GM18861 (cell line): ENCODE measurements around the gene MYO16.
A peak's percentile ranks its signal among the peaks of the same experiment; 100 is the strongest.

ENCODE experiments used
- ATAC-seq: cut with Tn5 transposase; IDR thresholded peaks from one replicate; pipeline ENCODE4 v1.9.1; 2021; ENCODE audit not compliant: unreplicated experiment

MYO16 gene

DNA sequence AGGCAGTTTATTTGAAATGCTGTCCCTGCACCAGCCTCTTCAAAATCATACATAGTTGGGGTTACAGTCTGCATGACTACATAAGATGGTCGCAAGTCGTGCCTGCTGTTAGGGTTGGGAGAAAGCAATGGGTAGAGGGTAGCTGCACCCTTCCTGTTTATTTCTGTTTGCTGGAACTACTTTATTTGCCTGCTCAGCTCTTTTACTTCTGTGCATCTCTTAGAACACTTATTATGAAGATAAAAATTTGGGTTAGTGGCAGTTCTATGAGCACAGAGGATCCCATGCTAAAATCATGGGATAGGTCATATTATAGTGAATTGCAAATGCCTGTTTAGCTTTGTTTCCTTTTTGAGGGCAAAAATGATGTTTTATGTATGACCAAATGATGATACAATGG is 160.1 kb downstream of the MYO16 start:
- ATAC-seq = no peak

DNA sequence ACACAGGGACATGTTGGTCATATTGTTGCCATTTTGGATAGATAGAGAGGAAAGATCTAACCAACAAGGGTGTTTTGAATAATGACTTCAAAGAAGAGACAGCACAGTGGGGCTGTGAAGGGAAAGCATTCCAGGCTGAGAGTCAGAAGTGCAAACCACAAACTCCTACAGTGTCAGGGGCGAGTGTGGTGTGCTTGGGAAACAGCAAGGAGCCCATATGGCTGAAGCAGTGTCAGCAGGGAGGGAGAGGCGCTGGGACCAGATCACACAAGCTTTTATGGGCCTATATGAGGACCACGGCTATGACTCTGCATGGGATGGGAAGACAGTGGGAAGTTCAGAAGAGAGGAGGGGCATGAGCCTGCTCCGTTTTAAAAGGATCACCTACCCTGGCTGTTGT is 166.4 kb downstream of the MYO16 start:
- ATAC-seq = no peak

DNA sequence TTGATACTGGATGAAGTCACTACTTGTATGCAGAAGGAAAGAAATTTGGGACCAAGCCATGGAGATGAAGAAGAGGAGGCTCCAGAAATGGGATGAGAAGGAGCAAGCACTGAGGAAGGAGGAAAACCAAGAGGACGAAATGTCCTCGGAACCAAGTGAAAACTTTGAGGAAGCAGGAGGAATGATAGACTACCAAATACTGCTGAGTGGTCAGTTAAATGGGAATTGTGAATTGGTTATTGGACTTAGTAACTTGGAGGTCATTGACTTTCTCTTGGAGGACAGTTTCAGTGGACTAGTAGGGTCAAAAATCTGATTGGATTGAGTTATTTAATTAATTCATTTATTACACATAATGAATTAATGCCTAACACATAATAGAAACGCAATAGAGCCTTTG is 167.9 kb downstream of the MYO16 start:
- ATAC-seq = no peak

DNA sequence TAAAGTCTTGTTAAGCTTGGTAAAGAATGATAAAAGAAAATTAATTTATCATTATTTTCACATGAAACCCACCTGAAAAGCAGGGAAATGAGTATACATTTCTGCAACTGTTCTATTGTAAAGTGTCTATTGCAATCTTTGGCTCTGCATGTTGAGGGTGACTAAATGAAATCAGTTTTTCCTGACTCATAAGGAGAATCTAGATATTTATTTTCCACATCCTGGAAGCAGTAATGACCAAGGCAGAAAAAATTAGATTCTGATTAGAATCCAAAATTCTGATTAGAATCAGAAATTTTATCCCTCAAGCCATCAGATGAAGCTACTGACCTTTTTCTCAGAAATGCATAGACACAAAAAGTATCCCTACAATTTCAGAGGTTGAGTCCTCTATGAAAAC is 178.4 kb downstream of the MYO16 start:
- ATAC-seq = no peak

DNA sequence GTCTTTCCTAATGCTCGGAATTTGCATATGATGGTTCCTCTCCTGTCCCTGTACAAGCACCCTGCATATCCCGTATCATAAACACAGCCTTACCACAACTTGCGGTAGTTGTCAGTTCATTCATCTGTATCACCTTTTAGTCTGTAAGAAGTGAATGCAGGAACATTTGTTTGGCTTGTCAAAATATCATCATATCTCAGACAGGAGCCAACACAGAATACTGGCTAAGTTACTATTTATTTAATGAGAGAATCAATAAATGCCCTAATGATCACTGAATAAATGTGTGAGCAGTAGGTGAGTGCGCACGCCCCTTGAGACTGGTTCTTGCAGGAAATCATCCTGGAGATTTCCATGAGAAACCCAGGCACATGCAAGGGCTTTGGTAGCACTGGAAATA is 182.8 kb downstream of the MYO16 start:
- ATAC-seq = no peak

DNA sequence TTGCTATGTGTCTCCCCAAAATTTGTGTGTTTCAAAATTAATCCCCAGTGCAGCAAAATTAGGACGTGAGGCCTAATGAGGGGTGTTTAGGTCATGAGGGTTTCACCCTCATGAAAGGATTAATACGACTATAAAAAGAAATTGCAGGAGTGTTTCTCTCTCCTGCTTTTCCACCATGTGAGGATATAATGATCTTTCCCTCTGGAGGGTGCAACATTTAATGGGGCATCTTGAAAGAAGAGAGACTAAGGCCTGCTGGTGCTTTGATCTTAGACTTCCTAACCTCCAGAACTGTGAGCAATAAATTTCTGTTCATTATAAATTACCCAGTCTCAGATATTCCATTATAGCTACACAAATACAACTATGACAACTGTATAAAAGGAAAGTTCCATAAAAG is 183.2 kb downstream of the MYO16 start:
- ATAC-seq = no peak

DNA sequence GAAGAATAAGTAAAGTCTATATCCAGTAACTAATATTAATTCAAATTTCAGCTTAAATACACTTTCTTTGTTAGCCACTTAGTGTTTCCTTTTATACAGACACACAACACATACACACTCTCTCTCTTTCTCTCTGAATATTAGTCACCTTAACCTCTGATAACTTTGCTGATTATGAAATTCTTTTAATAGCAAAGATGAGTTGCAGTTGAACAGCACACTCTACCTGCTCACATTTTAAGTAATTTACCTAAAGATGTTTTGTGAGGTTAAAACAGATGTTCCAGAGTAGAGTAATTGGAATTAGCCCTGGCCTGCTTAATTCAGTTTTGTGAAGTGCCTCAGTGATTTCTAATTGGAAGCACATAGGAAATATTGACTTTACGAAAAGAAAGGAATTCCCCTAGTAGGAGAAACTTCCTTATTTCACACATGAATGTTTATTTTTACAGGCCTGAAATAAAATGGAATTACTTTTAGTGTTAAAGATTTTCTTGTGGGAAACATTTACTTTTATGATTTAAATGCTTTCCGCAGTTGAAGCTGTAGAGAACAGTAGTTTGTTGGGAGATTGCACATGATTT is 184.3 kb downstream of the MYO16 start:
- ATAC-seq = no peak

DNA sequence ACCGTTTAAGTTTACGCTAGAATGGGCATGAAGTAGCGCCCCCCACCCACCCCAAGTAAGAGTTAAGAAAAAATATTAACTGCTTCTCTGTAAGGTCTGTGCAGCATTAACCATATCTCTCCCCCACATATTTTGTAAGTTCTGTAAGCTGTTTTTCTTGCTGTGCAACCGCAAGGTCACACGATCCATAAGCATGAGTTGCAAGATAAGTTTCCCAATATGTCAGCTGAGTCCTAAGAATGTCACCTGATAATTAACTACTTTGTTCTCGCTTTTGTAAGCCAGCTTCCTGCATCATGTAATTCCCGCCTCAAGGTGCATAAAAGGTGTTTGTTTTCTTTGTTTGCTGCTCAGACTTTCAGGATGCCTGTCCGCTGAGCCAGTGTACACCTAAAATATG is 187.0 kb downstream of the MYO16 start:
- no peak for ATAC-seq

DNA sequence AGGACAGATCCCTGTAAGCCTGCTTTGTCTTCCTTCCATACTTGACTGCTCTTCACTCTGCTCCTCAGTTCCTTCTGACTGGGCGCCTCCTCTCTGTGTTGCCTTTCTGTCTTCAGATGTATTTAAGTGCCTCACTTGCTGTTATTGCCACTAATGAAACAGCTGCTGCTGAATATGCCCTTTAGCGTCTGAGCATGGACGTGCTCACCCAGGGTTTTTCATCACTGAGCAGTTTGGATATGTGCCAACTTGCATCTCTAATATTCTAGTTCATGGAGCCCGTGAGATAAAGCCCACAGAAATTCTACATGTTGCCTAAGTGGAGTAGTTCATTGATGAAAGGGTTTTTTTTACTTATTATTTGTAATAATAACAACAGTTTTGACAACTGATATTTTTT is 198.2 kb downstream of the MYO16 start:
- no peak for ATAC-seq

DNA sequence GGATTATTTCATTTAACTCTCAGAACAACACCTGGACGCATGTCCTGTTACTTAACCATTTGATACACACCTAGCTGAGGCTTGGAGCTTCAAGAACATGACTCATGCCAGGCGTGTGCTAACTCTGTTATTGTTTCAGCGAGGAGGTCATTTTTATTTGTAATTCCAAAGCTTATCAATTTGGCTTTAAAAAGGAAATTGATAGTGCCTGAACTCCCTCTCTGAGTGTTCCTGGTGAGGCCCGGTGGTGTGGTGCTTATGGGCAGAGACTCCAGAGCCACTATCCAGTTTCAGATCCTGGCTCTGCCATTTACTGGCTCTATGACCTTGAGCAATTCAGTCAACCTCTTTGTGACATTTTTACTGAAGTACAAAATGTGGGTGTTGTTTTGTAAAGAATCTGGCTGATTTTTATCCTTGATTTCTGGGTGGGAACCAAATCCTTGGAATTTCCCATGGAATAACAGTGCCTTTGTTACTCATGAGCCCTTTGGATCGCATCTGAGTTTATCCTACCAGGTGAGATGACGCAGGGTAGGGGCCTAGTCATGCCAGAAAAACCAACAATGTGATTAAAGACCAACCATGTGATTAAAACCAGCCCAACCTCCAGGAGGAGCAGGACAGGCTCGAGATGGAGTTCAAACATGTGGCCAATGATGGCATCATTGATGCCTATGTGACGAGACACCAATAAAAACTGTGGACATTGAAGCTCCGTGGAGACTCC is 198.8 kb downstream of the MYO16 start:
- ATAC-seq = no peak

DNA sequence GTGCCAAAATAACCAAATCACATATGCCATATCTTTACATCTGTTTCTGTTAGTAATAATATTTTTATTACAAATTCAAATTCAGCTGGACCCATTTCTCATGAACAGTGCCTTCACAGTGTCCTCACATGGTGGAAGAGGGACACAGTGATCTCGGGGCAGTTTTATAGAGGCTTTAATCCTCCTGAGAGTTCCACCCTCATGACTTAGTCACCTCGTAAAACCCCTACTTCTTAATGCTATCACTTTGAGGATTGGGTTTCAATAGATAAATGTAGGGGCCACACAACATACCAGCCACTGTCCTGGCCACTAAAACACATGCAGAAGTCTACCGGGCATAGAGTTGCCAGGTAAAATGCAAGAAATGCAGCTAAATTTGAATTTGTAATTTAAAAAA is 201.5 kb downstream of the MYO16 start:
- no peak for ATAC-seq

DNA sequence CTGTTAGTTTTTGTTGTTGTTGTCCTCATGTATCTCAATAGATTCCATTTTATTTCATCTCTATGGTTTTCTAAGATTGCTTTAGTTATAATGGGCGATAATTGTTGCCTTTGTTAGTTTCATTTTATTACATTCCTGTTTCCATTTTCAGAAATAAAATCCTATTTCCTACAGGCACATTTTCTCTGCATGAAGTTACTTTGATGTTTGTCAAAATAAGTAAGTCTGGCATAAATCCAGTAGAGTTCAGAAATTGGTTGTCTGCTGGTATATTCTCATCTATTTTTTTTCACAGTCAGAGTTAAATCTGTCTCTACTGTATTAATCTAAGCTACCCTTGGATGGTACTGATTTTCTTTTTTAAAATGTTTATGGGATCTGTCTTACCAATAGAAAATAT is 204.1 kb downstream of the MYO16 start:
- ATAC-seq = no peak

DNA sequence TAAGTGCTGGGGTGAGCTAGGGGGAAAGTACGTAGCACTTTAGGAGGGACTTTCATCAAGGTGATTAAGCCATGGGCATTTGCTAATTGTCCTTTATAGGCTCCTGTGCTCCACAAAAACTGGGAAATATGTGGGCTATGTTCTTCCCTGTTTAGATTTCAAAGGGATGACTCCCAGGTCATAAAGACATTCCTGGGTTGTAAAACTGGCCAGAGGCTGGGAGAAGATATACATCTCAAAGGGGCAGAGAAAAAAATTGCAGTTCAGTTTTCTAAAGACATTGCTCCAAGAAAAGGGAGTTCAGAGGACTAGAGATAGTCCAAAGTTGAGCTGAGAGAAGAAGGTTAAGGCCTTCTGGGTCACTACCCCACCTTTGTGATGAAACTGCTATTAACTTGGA is 204.8 kb downstream of the MYO16 start:
- no peak for ATAC-seq

DNA sequence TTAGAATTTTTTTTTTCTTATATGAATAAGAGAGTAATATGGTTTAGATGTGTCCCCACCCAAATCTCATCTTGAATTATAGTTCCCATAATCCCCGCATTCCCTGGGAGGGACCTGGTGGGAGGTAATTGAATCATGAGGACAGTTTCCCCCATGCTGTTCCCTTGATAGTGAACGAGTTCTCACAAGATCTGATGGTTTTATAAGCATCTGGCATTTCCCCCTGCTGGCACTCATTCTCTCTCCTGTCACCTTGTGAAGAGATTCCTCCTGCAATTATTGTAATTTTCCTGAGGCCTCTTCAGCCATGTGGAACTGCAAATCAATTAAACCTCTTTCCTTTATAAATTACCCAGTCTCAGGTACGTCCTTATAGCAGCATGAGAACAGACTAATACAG is 205.7 kb downstream of the MYO16 start:
- ATAC-seq = no peak

DNA sequence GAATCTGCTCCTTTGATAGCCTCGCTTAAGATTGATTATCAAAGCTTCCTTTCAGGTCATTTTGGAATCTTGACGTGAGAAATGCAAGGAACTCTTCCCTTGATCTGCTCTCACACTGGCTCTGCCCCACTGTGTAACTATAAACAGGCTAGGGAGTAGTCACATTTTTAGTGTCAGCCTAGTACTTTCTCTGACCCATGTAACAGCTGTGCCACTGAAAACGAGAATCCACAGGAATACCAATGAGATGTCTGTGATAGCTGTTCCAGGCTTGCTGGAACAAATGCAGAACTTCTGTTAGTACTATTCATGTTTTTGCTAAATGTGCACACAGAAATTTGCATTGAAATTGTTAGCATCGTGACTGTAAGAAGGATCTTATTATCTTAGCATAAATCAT is 221.3 kb downstream of the MYO16 start:
- ATAC-seq = no peak

DNA sequence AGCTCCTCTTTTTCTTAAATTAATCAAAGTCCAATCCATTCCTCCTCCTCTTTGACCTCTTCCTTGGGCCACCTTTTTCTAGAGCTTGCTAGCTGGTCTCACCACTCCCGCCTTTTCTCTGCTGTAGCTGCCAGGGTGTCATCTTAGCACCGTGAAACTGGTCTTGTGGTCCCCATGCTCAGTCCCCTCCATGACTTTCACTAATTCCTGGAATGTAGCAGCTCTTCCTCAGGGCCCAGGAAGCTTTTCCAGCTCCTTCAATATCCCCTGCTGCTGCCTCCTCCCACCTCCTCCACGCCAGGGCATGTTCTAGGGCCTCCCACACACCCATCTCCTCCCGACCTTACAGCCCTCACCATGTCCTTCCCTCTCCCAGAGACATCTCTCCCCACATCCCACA is 222.2 kb downstream of the MYO16 start:
- no peak for ATAC-seq

DNA sequence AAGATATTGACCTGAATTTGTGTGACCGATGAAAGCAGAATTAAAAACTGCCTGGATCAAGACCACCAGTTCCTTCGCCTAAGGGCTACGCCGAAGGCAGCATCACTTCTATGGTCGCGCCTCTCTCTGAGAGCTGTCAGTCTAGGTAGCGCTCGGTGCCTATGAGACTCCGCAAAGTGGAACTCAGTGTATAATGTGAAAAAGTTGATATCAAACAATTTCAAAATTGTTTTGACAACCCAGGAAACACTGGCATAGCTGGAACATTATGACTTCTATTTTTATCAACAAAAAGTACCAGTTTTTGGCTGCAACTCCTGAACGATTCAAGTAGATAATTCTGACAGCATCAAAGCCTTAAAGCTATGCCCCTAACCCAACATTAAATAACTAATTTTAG is 223.6 kb downstream of the MYO16 start:
- no peak for ATAC-seq

DNA sequence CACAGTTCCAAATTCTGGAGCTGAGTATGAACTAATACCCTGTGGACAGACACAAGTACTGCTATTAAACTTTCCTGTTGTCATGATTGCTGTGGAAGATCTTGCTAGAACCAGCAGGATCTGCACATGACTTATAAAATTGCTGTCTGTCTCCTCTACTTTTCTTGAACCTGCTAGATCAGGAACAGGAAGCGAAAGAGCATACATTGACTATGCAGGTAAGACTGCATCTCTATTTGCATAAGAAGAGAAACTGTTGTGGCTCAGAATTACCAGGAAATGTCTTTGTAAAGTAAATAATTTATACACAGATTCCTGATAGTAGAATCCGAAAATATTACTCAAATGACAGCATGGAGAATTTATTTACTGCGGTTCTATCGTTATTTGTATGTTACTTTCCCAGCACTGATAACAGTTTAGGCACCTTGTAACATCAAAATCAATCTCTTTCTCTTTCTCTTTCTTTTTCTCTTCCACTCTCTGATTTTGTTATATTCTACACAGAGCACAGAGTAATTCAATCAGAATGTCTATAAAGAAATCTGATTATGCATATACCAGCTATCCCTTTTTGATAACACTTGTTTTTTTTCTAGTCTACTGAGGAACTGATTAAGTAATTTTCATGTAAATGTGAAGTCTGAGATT is 226.5 kb downstream of the MYO16 start:
- ATAC-seq = peak; percentile 44

DNA sequence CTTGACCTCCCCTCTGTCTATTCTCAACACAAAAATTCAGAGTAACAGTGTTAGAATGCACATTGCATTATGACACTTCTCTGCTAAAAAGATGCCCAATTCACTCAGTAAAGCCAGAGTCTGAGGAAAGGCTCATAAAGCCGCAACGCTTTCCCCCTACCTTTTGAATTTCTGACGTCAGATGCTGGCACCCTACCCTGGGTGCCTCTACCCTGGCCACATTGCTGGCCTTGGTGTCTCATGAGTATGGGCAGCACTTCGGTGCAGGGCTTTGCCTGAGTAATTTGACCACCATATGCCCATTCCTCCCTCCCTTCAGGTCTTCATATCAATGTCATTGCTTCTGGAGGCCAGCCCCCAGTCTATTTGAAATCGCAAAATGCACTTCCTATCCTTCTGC is 229.3 kb downstream of the MYO16 start:
- no peak for ATAC-seq

DNA sequence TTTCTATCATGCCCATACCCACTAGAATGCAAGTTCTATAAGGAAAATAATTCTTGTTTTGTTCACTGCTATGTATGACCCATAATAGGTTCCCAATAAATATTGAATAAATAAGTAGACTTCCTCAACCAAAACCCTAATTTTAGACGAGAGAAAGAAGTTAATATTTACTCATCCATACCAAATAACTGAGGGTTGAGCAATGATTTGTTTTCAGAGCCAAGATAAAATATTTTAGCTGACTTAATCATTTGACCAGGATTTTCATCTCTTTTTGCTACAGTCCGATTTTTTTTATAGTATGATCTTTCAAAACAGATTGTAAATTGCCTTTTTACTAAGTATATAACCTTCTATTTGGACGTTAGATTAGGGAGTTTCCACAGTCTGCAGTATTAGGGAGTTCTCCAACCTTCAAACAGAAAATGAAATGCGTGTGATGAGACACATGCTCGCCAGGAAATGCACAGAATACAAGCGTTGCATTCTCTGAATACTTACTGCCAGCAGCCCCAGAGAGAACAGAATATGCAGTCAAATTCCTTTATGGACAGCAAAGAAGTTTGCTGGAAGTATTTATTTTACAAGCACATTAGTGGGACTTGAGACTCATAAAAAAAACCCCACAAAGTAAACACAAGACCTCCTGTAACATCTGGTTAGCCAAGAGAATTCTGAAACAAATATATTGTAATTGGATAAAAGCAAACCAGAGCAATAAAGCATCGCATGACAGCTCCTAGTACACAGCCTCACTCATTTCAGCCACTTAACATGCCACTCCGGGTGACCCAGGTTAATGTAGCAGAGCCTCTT is 230.0 kb downstream of the MYO16 start:
- ATAC-seq = no peak

DNA sequence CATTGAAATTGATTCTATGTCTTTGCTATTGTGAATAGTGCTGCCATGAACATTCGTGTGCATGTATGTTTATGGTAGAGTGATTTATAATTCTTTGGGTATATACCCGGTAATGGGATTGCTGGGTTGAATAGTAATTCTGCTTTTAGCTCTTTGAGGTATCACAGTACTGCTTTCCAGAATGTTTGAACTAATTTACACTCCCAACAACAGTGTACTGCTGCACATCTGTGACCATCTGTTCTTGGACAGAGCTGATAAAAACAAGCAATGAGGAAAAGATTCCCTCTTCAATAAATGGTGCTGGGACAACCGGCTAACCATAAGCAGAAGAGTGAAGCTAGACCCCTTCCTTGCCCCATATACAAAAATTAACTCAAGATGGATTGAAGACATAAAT is 231.0 kb downstream of the MYO16 start:
- no peak for ATAC-seq

DNA sequence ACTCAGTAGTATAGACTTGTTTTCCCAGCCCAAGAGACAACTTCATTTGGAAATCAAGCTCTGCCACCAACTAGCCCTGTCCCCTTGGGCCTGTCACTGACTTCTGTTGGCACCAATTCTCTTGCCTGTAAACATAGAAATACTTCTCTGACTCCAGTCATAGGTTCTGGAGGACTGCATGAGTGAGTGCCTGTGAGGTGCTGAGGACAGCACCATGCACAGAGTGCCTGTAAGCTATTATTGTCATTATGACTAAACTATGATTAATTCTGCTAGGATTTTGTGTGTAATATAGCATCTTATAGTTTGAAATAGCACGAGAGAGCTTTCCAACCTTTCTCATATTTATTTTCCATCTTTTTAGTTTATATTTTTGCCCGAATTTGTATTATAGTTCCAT is 247.9 kb downstream of the MYO16 start:
- ATAC-seq = no peak
